Naive B cell (primary cell): ENCODE results near the gene CFP. TPM values are rescaled to one million over a fixed set of nuclear protein-coding genes. Genes with fewer than 3 reads are reported as not detected.
"Not testable (repeated sequence)": the region's sequence is repeated elsewhere in the genome, so short reads cannot be mapped to it uniquely, and the experiment has no call there.

ENCODE experiments used
- ATAC-seq, 2 donors: fragments of 150-1000 bp; cut with Tn5 transposase; 2 replicates each; pipeline ENCODE4 v1.10.0; 2021; ENCODE audit warnings: low read depth in 2 of 2, mild to moderate bottlenecking in 2 of 2, moderate library complexity in 2 of 2
- DNase-seq: peaks from one replicate; pipeline ENCODE4 v3.0.0; 2022
- H3K27ac Mint-ChIP-seq, 6 donors: one replicate each; pipeline ENCODE4 v1.8.0; 2020 to 2022; ENCODE audit warnings: mild to moderate bottlenecking in 6 of 6, mixed read lengths in 6 of 6, moderate library complexity in 5 of 6, inconsistent platforms in 2 of 6
- H3K27me3 Mint-ChIP-seq, 3 donors: one replicate each; pipeline ENCODE4 v1.8.0; 2021 to 2022; ENCODE audit warnings: mixed read lengths in 3 of 3, mild to moderate bottlenecking in 1 of 3
- H3K36me3 Mint-ChIP-seq, 2 donors: one replicate each; pipeline ENCODE4 v1.8.0; 2020 to 2022; ENCODE audit warnings: mixed read lengths in 2 of 2, inconsistent platforms in 1 of 2, mild to moderate bottlenecking in 1 of 2
- H3K4me1 Mint-ChIP-seq, 3 donors: one replicate each; pipeline ENCODE4 v1.8.0; 2020 to 2022; ENCODE audit warnings: mixed read lengths in 3 of 3, inconsistent platforms in 1 of 3, mild to moderate bottlenecking in 1 of 3, moderate library complexity in 1 of 3
- H3K4me3 Mint-ChIP-seq, 8 donors: one replicate each; pipeline ENCODE4 v1.8.0; 2020 to 2022; ENCODE audit warnings: mild to moderate bottlenecking in 8 of 8, mixed read lengths in 8 of 8, moderate library complexity in 8 of 8, inconsistent platforms in 2 of 8
- H3K9me3 Mint-ChIP-seq, 7 donors: one replicate each; pipeline ENCODE4 v1.8.0; 2020 to 2022; ENCODE audit warnings: mixed read lengths in 7 of 7, mild to moderate bottlenecking in 5 of 7, inconsistent platforms in 2 of 7, moderate library complexity in 1 of 7
- polyA plus RNA-seq, 6 donors: library from polyadenylated mRNA; unstranded; fragments of 300-500 nt; fragmentation: Illumina TruSeq; gene quantifications; one replicate each; pipeline ENCODE4 v1.2.3, GENCODE V29; 2021; ENCODE audit warnings: low read depth in 6 of 6

CFP gene
- 1 to 10 TPM in 3 of 6 donors, under 1 TPM in 2, not detected in 1; 0.70 to 1.7 (median 1.4) TPM for polyA plus RNA-seq

DNA sequence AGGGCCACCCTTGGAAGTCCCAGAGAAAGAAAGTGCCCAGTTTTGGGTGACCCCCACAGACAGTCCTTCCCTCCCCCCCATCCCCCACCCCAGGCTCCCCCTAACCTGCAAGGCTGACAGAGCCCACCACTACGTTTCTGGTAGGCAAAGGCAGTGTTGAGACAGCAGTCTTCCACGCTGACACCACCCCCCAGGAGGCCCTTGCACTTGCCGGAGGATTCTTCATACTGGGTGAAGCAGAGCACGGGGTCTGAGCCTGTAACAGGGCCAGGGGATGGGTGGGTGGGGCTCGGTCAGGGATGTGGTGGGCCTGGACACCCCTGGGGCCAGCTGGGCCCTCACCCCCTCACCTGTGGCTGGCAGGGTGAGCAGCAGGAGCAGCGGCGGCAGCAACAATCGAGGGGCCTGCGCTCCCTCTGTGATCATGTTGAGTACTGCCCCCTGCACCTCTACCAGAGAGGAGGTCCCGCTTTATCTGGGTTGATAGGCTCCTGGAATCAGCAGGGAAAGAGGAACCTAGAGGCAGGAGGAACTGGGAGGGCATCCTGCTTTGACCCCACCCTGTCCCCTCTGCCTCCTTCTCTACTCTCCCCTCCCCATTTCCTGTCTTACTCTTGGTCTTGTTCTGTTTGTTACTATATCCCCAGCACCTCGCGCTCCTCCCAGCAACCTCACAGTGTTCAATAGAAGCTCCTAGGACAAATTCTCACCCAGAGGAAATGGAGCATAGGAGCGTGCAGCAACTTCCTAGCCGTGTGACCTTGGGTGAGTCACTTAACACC, at the start of gene CFP:
Gene CFP (minus strand): TSS at position 512 of the 782 bp plus-strand sequence. CDS start 86 bp downstream, at position 426.
- Mint-ChIP-seq H3K4me3 (peak within 1 kb of the TSS in 5 of 8 donors; percentile 35 to 69 (median 62)), H3K27me3 (peaks cover 6 to 14% (median 7%) of the 10 kb centered on the region in 3 donors), H3K27ac (peak within 1 kb of the TSS in 4 of 6 donors; percentile 7 to 78 (median 22)), H3K9me3 (peaks cover 0 to 2% (median 0%) of the 10 kb centered on the region in 7 donors), H3K4me1 (peaks cover 6 to 18% (median 6%) of the 10 kb centered on the region in 3 donors), H3K36me3 (no peaks in the 10 kb centered on the region)
- DNase-seq (no peak), ATAC-seq (no peak)

- Mint-ChIP-seq H3K27me3 (peaks cover 0 to 18% (median 10%) of the 10 kb centered on the region in 3 donors), H3K27ac (peak overlapping the region in 1 of 6 donors; percentile 27), H3K4me3 (peak overlapping the region in 1 of 8 donors; percentile 17)
- DNase-seq, H3K9me3 Mint-ChIP-seq, H3K36me3 Mint-ChIP-seq, H3K4me1 Mint-ChIP-seq, ATAC-seq: not testable (repeated sequence)
These were observed 46.5 kb upstream of the CFP start for GRCh38 chrX:47675959-47676859.

- DNase-seq = no peak
- no peak overlapping the region for H3K27ac Mint-ChIP-seq
- no peak for ATAC-seq
- peaks cover 0 to 13% (median 10%) of the 10 kb centered on the region in 3 donors for H3K27me3 Mint-ChIP-seq
- H3K36me3 Mint-ChIP-seq = no peaks in the 10 kb centered on the region
- H3K4me3 Mint-ChIP-seq = no peak overlapping the region
- H3K4me1 Mint-ChIP-seq = peaks cover 2 to 6% (median 5%) of the 10 kb centered on the region in 3 donors
- H3K9me3 Mint-ChIP-seq = peaks cover 0 to 12% (median 4%) of the 10 kb centered on the region in 7 donors
These were observed 45.0 kb upstream of the CFP start for GRCh38 chrX:47674776-47675175.

DNA sequence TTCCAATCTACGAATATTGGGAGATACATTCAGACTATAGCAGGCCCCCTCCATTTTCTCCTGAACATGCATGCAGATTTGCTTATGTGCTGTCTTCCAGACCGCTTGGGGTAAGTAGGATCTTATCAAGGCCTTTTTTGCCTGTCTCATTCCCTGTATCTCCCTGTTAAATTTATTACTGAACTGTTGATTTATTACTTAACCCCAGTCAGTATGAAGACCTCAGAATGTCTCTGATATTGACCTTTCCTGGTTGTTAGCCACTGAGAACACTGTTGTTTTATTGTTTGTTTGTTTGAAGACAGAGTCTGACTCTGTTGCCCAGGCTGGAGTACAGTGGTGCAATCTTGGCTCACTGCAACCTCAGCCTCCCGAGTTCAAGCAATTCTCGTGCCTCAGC, 36.1 kb upstream of the CFP start:
- not testable (repeated sequence) for H3K4me3 Mint-ChIP-seq, H3K27me3 Mint-ChIP-seq, H3K36me3 Mint-ChIP-seq, H3K27ac Mint-ChIP-seq, ATAC-seq, H3K9me3 Mint-ChIP-seq, H3K4me1 Mint-ChIP-seq, DNase-seq

- Mint-ChIP-seq H3K4me3 (no peak overlapping the region), H3K4me1 (peaks cover 0 to 9% (median 5%) of the 10 kb centered on the region in 3 donors), H3K27me3 (no peaks in the 10 kb centered on the region), H3K9me3 (peaks cover 0 to 3% (median 0%) of the 10 kb centered on the region in 7 donors), H3K36me3 (no peaks in the 10 kb centered on the region), H3K27ac (no peak overlapping the region)
- no peak for ATAC-seq
- DNase-seq = no peak
These were observed 35.0 kb upstream of the CFP start for GRCh38 chrX:47664737-47665136.

- peak overlapping the region in 1 of 6 donors; percentile 16 for H3K27ac Mint-ChIP-seq
- H3K9me3 Mint-ChIP-seq = peaks cover 0 to 4% (median 0%) of the 10 kb centered on the region in 7 donors
- H3K36me3 Mint-ChIP-seq = peaks cover 0 to under 1% of the 10 kb centered on the region in 2 donors
- peaks cover 8 to 19% (median 11%) of the 10 kb centered on the region in 3 donors for H3K4me1 Mint-ChIP-seq
- no peak for ATAC-seq
- DNase-seq = no peak
- no peaks in the 10 kb centered on the region for H3K27me3 Mint-ChIP-seq
- H3K4me3 Mint-ChIP-seq = no peak overlapping the region
These were observed 32.5 kb upstream of the CFP start for GRCh38 chrX:47662144-47662657.

DNA sequence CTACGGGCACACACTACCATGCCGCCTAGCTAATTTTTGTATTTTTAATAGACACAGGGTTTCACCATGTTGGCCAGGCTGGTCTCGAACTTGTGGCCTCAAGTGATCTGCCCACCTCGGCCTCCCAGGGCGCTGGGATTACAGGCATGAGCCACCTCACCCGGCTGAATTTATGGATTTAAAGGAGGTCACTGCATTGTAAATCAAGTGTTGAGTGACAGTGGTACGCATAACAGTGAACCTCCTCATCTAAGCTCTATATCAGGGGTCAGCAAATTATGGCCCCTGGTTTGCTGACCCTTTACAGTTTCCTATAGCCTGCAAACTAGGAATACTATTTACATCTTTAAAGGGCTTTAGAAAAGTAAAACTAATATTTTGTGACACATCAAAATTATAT, 31.8 kb upstream of the CFP start:
- H3K27ac Mint-ChIP-seq = peak overlapping the region in 1 of 6 donors; percentile 54
- no peaks in the 10 kb centered on the region for H3K27me3 Mint-ChIP-seq
- ATAC-seq = no peak
- peaks cover 8 to 19% (median 11%) of the 10 kb centered on the region in 3 donors for H3K4me1 Mint-ChIP-seq
- no peak for DNase-seq
- peaks cover 0 to 4% (median 0%) of the 10 kb centered on the region in 7 donors for H3K9me3 Mint-ChIP-seq
- peaks cover 3 to 7% of the 10 kb centered on the region in 2 donors for H3K36me3 Mint-ChIP-seq
- H3K4me3 Mint-ChIP-seq = no peak overlapping the region

- peaks cover 10 to 13% of the 10 kb centered on the region in 2 donors for H3K36me3 Mint-ChIP-seq
- peaks cover 8 to 17% (median 17%) of the 10 kb centered on the region in 3 donors for H3K4me1 Mint-ChIP-seq
- DNase-seq = no peak
- peaks cover 0 to 4% (median 0%) of the 10 kb centered on the region in 7 donors for H3K9me3 Mint-ChIP-seq
- H3K4me3 Mint-ChIP-seq = peak overlapping the region; percentile 77 to 97 (median 91)
- no peak for ATAC-seq
- H3K27ac Mint-ChIP-seq = peak overlapping the region; percentile 94 to 99 (median 98)
- H3K27me3 Mint-ChIP-seq = no peaks in the 10 kb centered on the region
These were observed 29.6 kb upstream of the CFP start for GRCh38 chrX:47659421-47659726.

- H3K4me1 Mint-ChIP-seq = peaks cover 8 to 17% (median 17%) of the 10 kb centered on the region in 3 donors
- ATAC-seq = peak; percentile 78 to 79
These were observed 29.1 kb upstream of the CFP start, which contains the start of gene UXT for GRCh38 chrX:47658684-47659420. UXT (minus strand) TSS chrX:47659180; CDS start chrX:47658927, 253 bp downstream.

DNA sequence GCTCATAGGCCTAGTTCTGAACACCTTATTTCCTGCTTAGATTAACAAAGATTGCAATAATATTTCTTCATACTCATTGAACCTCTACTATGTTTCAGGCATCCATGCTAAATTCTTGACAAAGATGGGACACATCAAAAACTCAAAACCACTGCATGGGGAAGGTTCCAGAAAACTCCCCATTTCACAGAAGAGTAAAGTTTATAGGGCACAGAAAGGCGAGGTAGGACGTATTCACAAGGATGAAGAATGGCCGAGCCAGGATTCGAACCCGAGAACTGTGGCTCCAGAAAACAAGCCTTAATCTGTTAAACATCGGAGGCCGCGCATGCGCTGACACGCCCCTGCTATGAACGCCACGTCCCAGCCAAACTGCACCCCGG, 28.6 kb upstream of the CFP start:
- ATAC-seq = no peak
- no peak for DNase-seq
- peaks cover 11 to 17% (median 17%) of the 10 kb centered on the region in 3 donors for H3K4me1 Mint-ChIP-seq
- peaks cover 0 to 4% (median 0%) of the 10 kb centered on the region in 7 donors for H3K9me3 Mint-ChIP-seq
- no peaks in the 10 kb centered on the region for H3K27me3 Mint-ChIP-seq
- H3K4me3 Mint-ChIP-seq = peak overlapping the region; percentile 77 to 97 (median 91)
- H3K27ac Mint-ChIP-seq = peak overlapping the region; percentile 94 to 99 (median 98)
- H3K36me3 Mint-ChIP-seq = peaks cover 13 to 15% of the 10 kb centered on the region in 2 donors

More at GRCh38 chrX:47658684-47659420, 29.1 kb upstream of the CFP start, which contains the start of gene UXT:
- no peaks in the 10 kb centered on the region for H3K27me3 Mint-ChIP-seq
- peak within 1 kb of the TSS; percentile 94 to 99 (median 98) for H3K27ac Mint-ChIP-seq
- H3K36me3 Mint-ChIP-seq = peaks cover 10 to 13% of the 10 kb centered on the region in 2 donors
- peaks cover 0 to 4% (median 0%) of the 10 kb centered on the region in 7 donors for H3K9me3 Mint-ChIP-seq
- H3K4me3 Mint-ChIP-seq = peak within 1 kb of the TSS; percentile 77 to 97 (median 91)
- peak; percentile 90 for DNase-seq

DNA sequence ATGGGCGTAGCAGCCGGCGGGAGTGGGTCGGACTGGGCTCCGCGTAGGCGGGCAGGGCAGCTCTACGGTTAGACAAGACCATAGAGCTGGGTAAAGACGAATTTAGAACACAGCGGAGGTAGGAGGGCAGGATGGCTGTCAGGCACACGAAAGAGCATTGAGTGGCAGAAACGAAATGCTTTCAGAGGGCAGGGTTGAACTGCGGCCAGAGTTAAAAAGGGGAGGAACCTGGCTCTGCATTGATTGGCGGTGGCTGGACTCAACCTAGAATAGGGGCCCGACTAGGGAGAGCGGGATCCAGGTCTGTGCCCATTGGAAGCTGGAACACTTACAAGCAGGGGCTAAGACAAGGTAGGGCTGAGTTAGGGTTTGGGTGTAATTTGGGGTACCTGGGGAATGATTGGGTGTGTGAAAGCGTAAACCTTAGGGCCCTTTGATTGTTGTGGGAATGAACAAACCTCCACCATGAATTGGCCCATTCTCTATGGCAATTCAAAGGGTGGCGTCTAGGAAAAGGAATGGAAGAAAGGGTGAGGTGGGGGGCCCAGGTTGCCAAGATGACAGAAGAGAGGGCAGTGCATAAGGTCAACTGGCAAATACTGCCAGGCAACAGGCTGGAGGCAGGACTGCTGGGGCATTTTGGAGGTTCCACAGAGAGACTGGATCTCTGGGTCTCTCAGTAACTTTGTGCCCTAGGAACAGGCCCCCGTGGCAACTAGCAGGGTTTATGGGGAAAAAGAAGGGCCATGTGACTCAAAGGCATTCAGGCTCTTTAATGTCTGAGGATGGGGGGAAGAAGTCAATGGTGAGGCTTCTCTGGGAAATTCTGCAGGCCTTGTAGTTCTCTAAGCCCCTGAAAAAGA, 21.5 kb upstream of the CFP start:
- Mint-ChIP-seq H3K4me1 (peaks cover 24 to 42% (median 25%) of the 10 kb centered on the region in 3 donors), H3K36me3 (peaks cover 4 to 10% of the 10 kb centered on the region in 2 donors), H3K27ac (peak overlapping the region; percentile 86 to 97 (median 94)), H3K9me3 (no peaks in the 10 kb centered on the region), H3K27me3 (no peaks in the 10 kb centered on the region), H3K4me3 (peak overlapping the region; percentile 84 to 97 (median 93))
- DNase-seq (no peak), ATAC-seq (no peak)
